Progenitor cell of endocrine pancreas (in vitro differentiated cells): ENCODE data around the gene C11orf58. TPM values are rescaled to one million over a fixed set of nuclear protein-coding genes. Genes with fewer than 3 reads are reported as not detected.

ENCODE experiments used
- DNase-seq: peaks from one replicate; pipeline ENCODE4 v3.0.0; 2021; ENCODE audit warnings: low spot score; ENCODE audit not compliant: unreplicated experiment
- H3K27ac Mint-ChIP-seq: 2 replicates; pipeline ENCODE4 v1.8.0; 2021; ENCODE audit warnings: mild to moderate bottlenecking, moderate library complexity, mixed read lengths
- H3K27me3 Mint-ChIP-seq: 2 replicates; pipeline ENCODE4 v1.8.0; 2021; ENCODE audit warnings: mixed read lengths
- H3K36me3 Mint-ChIP-seq: 2 replicates; pipeline ENCODE4 v1.8.0; 2022; ENCODE audit warnings: mixed read lengths; ENCODE audit not compliant: insufficient read depth
- H3K4me1 Mint-ChIP-seq: 2 replicates; pipeline ENCODE4 v1.8.0; 2021; ENCODE audit warnings: low read depth, mixed read lengths
- H3K4me3 Mint-ChIP-seq: 2 replicates; pipeline ENCODE4 v1.8.0; 2021; ENCODE audit warnings: low read depth, mild to moderate bottlenecking, moderate library complexity, mixed read lengths
- H3K9me3 Mint-ChIP-seq: 2 replicates; pipeline ENCODE4 v1.8.0; 2021; ENCODE audit warnings: low read depth, mixed read lengths
- CTCF ChIP-seq: fragments of 200-600 bp; sonication (generic); IDR thresholded peaks from one replicate; pipeline ENCODE4 v1.5.0; 2021; ENCODE audit warnings: antibody characterized with exemption, mild to moderate bottlenecking; ENCODE audit not compliant: unreplicated experiment
- total RNA-seq: library from RNA; stranded (reverse); gene quantifications from 2 replicates; pipeline ENCODE4 v1.2.1, GENCODE V29; 2021

The C11orf58 gene
- total RNA-seq, 1 donor from 2014 or later = 162 TPM

- Mint-ChIP-seq H3K4me1 (peaks cover 20% of the 10 kb centered on the region), H3K27me3 (no peaks in the 10 kb centered on the region), H3K9me3 (no peaks in the 10 kb centered on the region), H3K27ac (no peak overlapping the region), H3K4me3 (no peak overlapping the region), H3K36me3 (peaks cover 16% of the 10 kb centered on the region)
- TF ChIP-seq CTCF = no peak
- DNase-seq = no peak
Observed at GRCh38 chr11:16789063-16789420, 50.6 kb downstream of the C11orf58 start.

DNA sequence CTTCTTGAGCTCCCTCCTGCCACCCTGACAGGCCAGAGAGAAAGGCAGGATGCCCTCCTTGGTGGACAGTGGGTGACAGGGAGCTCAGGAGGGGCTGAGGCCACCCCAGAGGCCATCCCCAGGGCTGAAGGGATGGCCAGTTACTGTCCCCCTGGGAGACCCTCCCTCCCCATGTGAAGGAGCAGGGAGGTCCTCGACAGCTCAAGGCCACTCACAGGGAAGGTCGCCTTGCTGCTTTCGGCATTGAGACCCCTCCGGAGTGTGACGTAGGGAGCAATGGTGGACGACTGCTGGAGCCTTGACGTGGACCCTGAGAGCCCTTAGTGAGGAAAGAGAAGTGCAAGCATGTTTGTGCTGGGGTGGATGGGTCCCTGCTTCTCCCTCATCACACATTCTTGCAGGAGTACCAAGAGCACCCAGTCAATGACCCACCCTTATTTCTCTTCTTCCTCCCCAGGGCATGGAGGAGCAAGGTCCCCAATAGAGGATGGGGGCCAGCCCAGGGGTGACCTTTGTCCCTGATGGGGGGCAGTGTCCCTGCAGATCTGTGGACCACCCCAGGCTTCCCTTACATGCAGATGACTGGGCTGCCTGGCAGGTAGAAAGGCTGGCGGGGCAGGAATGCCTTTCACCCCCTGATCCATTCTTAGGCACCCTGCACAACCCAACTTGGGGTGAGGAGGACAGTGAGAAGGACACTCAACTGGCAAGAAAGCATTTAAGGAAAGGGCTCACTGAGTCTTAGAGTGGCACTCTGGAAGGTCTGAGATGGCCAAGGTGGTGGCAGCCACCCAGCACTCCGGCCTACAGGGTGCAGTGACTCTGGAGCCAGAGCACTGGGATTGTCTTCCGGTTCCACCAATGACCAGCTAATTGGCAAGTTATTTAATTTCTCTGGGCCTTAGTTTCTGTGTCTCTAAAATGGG lies 51.4 kb downstream of the C11orf58 start:
- peaks cover 18% of the 10 kb centered on the region for H3K36me3 Mint-ChIP-seq
- no peak overlapping the region for H3K4me3 Mint-ChIP-seq
- peaks cover 19% of the 10 kb centered on the region for H3K4me1 Mint-ChIP-seq
- no peak overlapping the region for H3K27ac Mint-ChIP-seq
- no peaks in the 10 kb centered on the region for H3K9me3 Mint-ChIP-seq
- H3K27me3 Mint-ChIP-seq = no peaks in the 10 kb centered on the region
- no peak for TF ChIP-seq CTCF
- DNase-seq = no peak

DNA sequence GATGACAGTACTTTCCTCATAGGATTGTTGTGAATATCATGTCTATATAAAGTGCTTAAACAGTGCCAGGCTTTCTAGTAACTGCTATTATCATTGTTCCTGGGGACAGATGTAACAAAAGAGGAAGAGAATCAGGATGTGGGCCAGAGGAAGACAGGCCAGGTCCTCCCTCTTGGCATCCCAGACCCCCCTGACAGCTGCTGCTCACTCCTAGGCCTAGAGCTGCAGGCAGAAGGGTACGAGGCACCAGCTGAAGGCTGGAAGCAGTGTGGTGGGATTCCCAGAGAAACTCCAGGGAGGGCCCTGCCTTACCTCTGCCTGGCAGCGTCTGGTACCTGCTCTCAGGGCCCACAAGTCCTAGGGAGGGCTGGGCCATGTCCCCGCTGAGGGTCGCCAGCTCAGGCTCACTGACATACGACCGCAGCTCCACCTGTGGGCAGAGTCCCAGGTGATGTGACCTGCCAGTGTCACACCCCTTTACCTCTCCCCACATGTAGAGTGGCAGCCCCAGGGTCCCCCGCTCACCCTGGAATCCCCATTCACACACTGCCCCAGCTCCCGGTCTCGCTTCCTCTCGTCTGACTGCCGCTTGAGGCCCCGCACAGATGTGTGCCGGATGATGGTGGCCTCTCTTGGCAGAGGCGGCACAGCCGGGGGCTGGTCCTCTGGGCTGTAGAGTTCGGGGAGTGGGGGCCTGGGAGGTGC lies 52.2 kb downstream of the C11orf58 start:
- Mint-ChIP-seq H3K9me3 (no peaks in the 10 kb centered on the region), H3K4me1 (peaks cover 17% of the 10 kb centered on the region), H3K27me3 (no peaks in the 10 kb centered on the region), H3K36me3 (peaks cover 19% of the 10 kb centered on the region), H3K4me3 (no peak overlapping the region), H3K27ac (no peak overlapping the region)
- no peak for DNase-seq
- TF ChIP-seq CTCF = no peak

GRCh38 chr11:16791191-16791961 lies 52.9 kb downstream of the C11orf58 start:
- Mint-ChIP-seq H3K27me3 (no peaks in the 10 kb centered on the region), H3K36me3 (peaks cover 24% of the 10 kb centered on the region), H3K4me3 (no peak overlapping the region), H3K9me3 (no peaks in the 10 kb centered on the region), H3K27ac (no peak overlapping the region), H3K4me1 (peaks cover 14% of the 10 kb centered on the region)
- DNase-seq = no peak
- TF ChIP-seq CTCF = no peak

DNA sequence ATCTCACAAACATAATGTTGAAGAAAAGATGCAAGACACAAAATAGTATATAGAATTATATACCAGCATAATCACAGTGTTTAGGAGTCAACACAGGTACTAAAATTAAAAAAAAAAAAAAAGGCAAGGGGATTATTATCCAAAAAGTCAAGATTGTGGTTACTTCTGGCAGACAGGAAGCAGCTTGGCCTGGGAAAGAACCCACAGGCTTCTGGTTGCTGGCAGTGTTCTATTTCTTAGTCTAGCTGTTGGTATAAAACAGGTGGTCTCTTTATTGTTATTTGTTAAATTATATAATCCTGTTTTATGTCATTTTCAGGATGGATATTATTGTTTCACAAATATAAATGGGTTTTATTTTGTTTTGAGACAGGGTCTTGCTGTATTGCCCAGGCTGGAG lies 54.0 kb downstream of the C11orf58 start:
- Mint-ChIP-seq H3K27ac (no peak overlapping the region), H3K36me3 (peaks cover 24% of the 10 kb centered on the region)

More for the DNA sequence above, 54.0 kb downstream of the C11orf58 start:
- TF ChIP-seq CTCF = no peak
- H3K4me1 Mint-ChIP-seq = peaks cover 5% of the 10 kb centered on the region
- H3K4me3 Mint-ChIP-seq = no peak overlapping the region
- no peak for DNase-seq
- H3K27me3 Mint-ChIP-seq = no peaks in the 10 kb centered on the region
- H3K9me3 Mint-ChIP-seq = no peaks in the 10 kb centered on the region
